Bronchus fibroblast of lung (primary cell): ENCODE measurements around the gene CASP6. TPM values are rescaled to one million over a fixed set of nuclear protein-coding genes. Genes with fewer than 3 reads are reported as not detected.

Experiments used
- total RNA-seq: library from RNA; depleted of rRNA; stranded (reverse); fragments of >200 nt; gene quantifications from 2 replicates; pipeline ENCODE4 v1.2.3, GENCODE V29; 2015

The CASP6 gene
- 37.7 and 43.7 TPM in 2 replicates for total RNA-seq

GRCh38 chr4:109702950-109703663 lies at the start of gene CASP6:
Gene CASP6 (minus strand): TSS chr4:109703445. CDS start chr4:109703395, 50 bp downstream.

DNA sequence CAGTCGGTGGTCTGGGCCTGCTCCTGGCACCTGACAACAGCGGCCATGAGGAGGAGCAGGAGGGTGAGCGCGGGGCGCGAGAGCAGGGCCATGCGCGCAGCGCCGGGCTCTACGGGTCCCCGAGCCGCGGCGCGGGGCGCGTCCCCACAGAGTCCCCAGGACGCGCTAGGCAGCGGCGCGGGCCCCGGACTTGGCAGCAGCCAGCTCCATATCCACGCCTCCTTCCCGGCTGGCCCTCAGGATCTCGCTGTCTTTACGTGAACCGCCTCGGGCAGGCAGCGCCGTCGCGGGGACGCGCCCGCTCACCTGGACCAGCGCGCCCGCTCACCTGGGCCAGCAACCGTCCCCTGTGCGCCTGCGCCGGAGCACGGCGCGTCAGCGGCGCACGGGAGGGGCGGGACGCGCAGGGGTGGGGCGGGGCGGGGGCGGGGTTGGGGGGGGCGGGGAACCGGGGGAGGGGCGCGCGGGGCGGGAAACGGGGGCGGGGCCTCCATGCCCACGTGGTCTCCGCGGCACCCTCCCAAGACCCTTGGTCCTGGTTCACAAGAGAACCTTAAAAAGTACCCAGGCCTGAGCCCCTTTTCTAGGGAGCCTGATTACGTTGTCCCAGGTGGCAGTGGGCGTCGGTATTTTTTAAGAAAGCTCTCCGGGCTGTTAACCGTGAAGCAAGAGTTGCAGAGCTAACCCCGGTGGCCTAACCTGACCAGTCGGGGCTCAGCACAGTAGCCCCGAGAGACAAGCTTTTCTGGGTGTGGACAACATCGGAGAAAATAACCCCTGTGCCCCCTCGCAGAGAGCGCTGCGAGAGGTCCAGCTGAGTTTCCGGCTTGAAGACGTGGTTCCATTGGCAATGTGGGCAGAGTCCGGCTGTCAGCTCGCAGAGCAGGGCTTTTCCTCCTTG lies 26.7 kb upstream of the CASP6 start, which contains the start of gene PLA2G12A:
Gene PLA2G12A (minus strand): TSS at position 353 of the 901 bp plus-strand sequence. CDS start 261 bp downstream, at position 92.

Other genes starting within 250 kb of the CASP6 start
- gene MCUB, start 143.2 kb downstream of the CASP6 start, total RNA-seq = 51.0 and 57.3 TPM in 2 replicates
- 13.6 and 31.2 TPM in 2 replicates for gene PLA2G12A, start 26.6 kb upstream of the CASP6 start, total RNA-seq
- gene CFI, start 98.6 kb upstream of the CASP6 start, total RNA-seq = 1.3 and 1.9 TPM in 2 replicates
- gene GAR1, start 112.3 kb upstream of the CASP6 start, total RNA-seq = 10.3 and 10.8 TPM in 2 replicates
- not detected in 2 replicates for gene RRH, start 124.5 kb upstream of the CASP6 start, total RNA-seq
- not detected in 2 replicates for gene LRIT3, start 144.7 kb upstream of the CASP6 start, total RNA-seq
- gene EGF, start 209.4 kb upstream of the CASP6 start, total RNA-seq = 0.15 TPM in 1 of 2 replicates, not detected in the other